Osteocyte (in vitro differentiated cells): Measurements from ENCODE around the gene UBXN2A. TPM values are rescaled to one million over a fixed set of nuclear protein-coding genes. Genes with fewer than 3 reads are reported as not detected.

ENCODE experiments used
- DNase-seq: peaks from one replicate; pipeline ENCODE4 v3.0.0; 2021; ENCODE audit warnings: mixed read lengths; ENCODE audit not compliant: unreplicated experiment; ENCODE audit errors: extremely low spot score
- H3K27ac Mint-ChIP-seq: one replicate; pipeline ENCODE4 v1.8.0; 2021; ENCODE audit warnings: mild to moderate bottlenecking, mixed read lengths; ENCODE audit not compliant: unreplicated experiment
- H3K27me3 Mint-ChIP-seq: one replicate; pipeline ENCODE4 v1.8.0; 2021; ENCODE audit warnings: mixed read lengths; ENCODE audit not compliant: unreplicated experiment
- H3K36me3 Mint-ChIP-seq: one replicate; pipeline ENCODE4 v1.8.0; 2021; ENCODE audit warnings: mixed read lengths; ENCODE audit not compliant: unreplicated experiment
- H3K4me1 Mint-ChIP-seq: one replicate; pipeline ENCODE4 v1.8.0; 2021; ENCODE audit warnings: mixed read lengths; ENCODE audit not compliant: unreplicated experiment
- H3K4me3 Mint-ChIP-seq: one replicate; pipeline ENCODE4 v1.8.0; 2021; ENCODE audit warnings: mild to moderate bottlenecking, moderate library complexity, mixed read lengths; ENCODE audit not compliant: unreplicated experiment
- H3K9me3 Mint-ChIP-seq: one replicate; pipeline ENCODE4 v1.8.0; 2021; ENCODE audit warnings: mixed read lengths; ENCODE audit not compliant: unreplicated experiment
- CTCF ChIP-seq: fragments of 200-600 bp; sonication (generic); IDR thresholded peaks from 2 replicates; pipeline ENCODE4 v1.5.0; 2021; ENCODE audit warnings: antibody characterized with exemption, mild to moderate bottlenecking, moderate library complexity
- total RNA-seq: library from RNA; stranded (reverse); gene quantifications from 2 replicates; pipeline ENCODE4 v1.2.1, GENCODE V29; 2021

The UBXN2A gene
- total RNA-seq, 1 donor from 2014 or later: 18.8 TPM

- no peak overlapping the region for H3K4me3 Mint-ChIP-seq
- H3K4me1 Mint-ChIP-seq: peaks cover 9% of the 10 kb centered on the region
- no peaks in the 10 kb centered on the region for H3K36me3 Mint-ChIP-seq
- no peak for TF ChIP-seq CTCF
- no peak overlapping the region for H3K27ac Mint-ChIP-seq
- no peak for DNase-seq
- H3K27me3 Mint-ChIP-seq: no peaks in the 10 kb centered on the region
- H3K9me3 Mint-ChIP-seq: no peaks in the 10 kb centered on the region
These were observed 67.4 kb downstream of the UBXN2A start for GRCh38 chr2:24007693-24008092.

- H3K9me3 Mint-ChIP-seq: no peaks in the 10 kb centered on the region
- H3K36me3 Mint-ChIP-seq: no peaks in the 10 kb centered on the region
- no peak overlapping the region for H3K4me3 Mint-ChIP-seq
- DNase-seq: no peak
- H3K27me3 Mint-ChIP-seq: no peaks in the 10 kb centered on the region
- TF ChIP-seq CTCF: no peak
- H3K27ac Mint-ChIP-seq: no peak overlapping the region
- H3K4me1 Mint-ChIP-seq: peaks cover 9% of the 10 kb centered on the region
These were observed 68.6 kb downstream of the UBXN2A start for GRCh38 chr2:24008672-24009366.

- Mint-ChIP-seq H3K36me3 (no peaks in the 10 kb centered on the region), H3K27ac (no peak overlapping the region), H3K9me3 (no peaks in the 10 kb centered on the region), H3K4me1 (peaks cover 9% of the 10 kb centered on the region), H3K4me3 (no peak overlapping the region), H3K27me3 (no peaks in the 10 kb centered on the region)
- no peak for TF ChIP-seq CTCF
- DNase-seq: no peak
These were observed 69.1 kb downstream of the UBXN2A start for GRCh38 chr2:24009367-24009679.

GRCh38 chr2:24009680-24010476, 69.6 kb downstream of the UBXN2A start, which contains the start of gene MFSD2B:
TSS of gene MFSD2B (plus strand) at chr2:24010085. CDS start at chr2:24010097, 12 bp downstream.
- Mint-ChIP-seq H3K4me3 (no peak within 1 kb of the TSS), H3K4me1 (peaks cover 12% of the 10 kb centered on the region), H3K36me3 (no peaks in the 10 kb centered on the region), H3K27me3 (no peaks in the 10 kb centered on the region), H3K9me3 (no peaks in the 10 kb centered on the region), H3K27ac (no peak within 1 kb of the TSS)
- no peak for TF ChIP-seq CTCF
- DNase-seq: no peak

GRCh38 chr2:24010477-24011249, 70.4 kb downstream of the UBXN2A start:
- no peak for DNase-seq
- Mint-ChIP-seq H3K27ac (no peak overlapping the region), H3K36me3 (no peaks in the 10 kb centered on the region), H3K4me3 (no peak overlapping the region), H3K9me3 (no peaks in the 10 kb centered on the region), H3K27me3 (no peaks in the 10 kb centered on the region), H3K4me1 (peaks cover 15% of the 10 kb centered on the region)
- no peak for TF ChIP-seq CTCF
